ENCODE measurements around the gene TNS1. TPM values are rescaled to one million over a fixed set of nuclear protein-coding genes. Genes with fewer than 3 reads are reported as not detected.

Gene TNS1
- total and polyA plus RNA-seq, 9 of the 15 experiments (the other 6 are each of a cell fraction or from before 2014, with no cell fraction given) = 0.13 to 2.7 (median 0.77) TPM

DNA sequence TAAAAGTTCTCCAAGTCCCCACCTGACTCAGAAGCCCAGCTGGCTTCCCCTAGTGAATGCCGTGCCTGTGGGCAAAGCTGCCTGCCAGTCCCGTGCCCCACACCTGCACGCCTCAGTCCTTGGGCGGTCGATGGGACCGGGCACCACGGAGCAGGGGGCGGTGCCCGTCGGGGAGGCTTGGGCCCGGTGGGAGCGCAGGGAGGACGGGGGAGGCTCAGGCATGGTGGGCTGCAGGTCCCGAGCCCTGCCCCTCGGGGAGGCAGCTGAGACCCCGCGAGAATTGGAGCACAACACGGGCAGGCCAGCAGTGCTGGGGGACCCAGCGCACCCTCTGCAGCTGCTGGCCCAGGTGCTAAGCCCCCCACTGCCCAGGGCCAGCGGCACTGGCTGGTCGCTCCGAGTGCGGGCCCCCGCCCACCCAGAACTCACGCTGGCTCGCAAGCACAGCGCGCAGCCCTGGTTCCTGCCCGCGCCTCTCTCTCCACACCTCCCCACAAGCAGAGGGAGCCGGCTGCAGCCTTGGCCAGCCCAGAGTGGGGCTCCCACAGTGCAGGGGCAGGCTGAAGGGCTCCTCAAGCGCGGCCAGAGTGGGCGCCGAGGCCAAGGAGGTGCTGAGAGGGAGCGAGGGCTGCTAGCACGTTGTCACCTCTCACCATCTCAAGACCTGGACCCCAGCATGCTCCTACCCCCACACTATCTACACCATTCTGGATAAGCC lies 215.5 kb downstream of the TNS1 start:
- H4K20me1 ChIP-seq (replicated peaks; ENCODE audit: control insufficient read depth, insufficient read depth, low read length) = no peaks in the 10 kb centered on the region; the same call in 1 of the 2 replicates
- ATAC-seq = no peak
- ChIA-PET POLR2A (interaction anchor here (0.6 kb wide), 1 partner anchor 12 kb away, joined by 3 read pairs; no protein-coding TSS in a partner anchor), CTCF (ENCODE audit: low intra/inter-chr PET ratio) (no interaction called here)
- peaks cover 0 to 5% of the 10 kb centered on the region in 2 experiments; a peak in 3 of 5 replicates for H3K4me1 ChIP-seq (replicated peaks in 1 of 2; ENCODE audit: control insufficient read depth in 2 of 2, insufficient read depth in 2 of 2, low read length in 2 of 2)
- no peak overlapping the region for H3K9ac ChIP-seq (ENCODE audit: insufficient read depth in 1 of 2, low read depth in 2 of 2, low read length in 2 of 2)
- DNase-seq (ENCODE audit: extremely low read depth in 1 of 4, low spot score in 3 of 4) = no peak
- intact Hi-C loops (cut with micrococcal nuclease) (loop anchor here (10.0 kb wide), 1 partner anchor 277 kb away; the partner anchor contains the start of gene RUFY4), in situ Hi-C loops (cut with MboI) (loop anchor here (5.0 kb wide), 1 partner anchor 200 kb away; no protein-coding TSS in a partner anchor)
- H3K27ac ChIP-seq (ENCODE audit: extremely low read depth, low read depth, low read length) = no peak overlapping the region
- BruUV-seq (replicated peaks) = no TSS peak
- H3K4me2 ChIP-seq (ENCODE audit: insufficient read depth, low read length) = no peak overlapping the region
- H3K36me3 ChIP-seq (ENCODE audit: control insufficient read depth, insufficient read depth, low read length) = no peaks in the 10 kb centered on the region
- no peaks in the 10 kb centered on the region for H3K9me3 ChIP-seq (replicated peaks; ENCODE audit: control insufficient read depth, insufficient read depth, low read depth, low read length)
- 5% methylated on average over 16 of the region's 37 CpGs for WGBS (ENCODE audit: insufficient coverage, low coverage, missing lambda C conversion rate)
- no peak overlapping the region for H3K4me3 ChIP-seq
- H3K79me2 ChIP-seq (ENCODE audit: control insufficient read depth, insufficient read depth, low read length) = no peaks in the 10 kb centered on the region
- no peak overlapping the region for H2AFZ ChIP-seq (ENCODE audit: low read depth, low read length)
- no peaks in the 10 kb centered on the region for H3K27me3 ChIP-seq (ENCODE audit: control insufficient read depth in 2 of 2, insufficient read depth in 2 of 2, low read length in 2 of 2)
- FAIRE-seq = no peak
- no peaks in the 10 kb centered on the region for H3K9me1 ChIP-seq (ENCODE audit: control insufficient read depth, insufficient read depth, low read length)
- TF ChIP-seq EZH2 (IDR thresholded peaks at IDR 0.05; ENCODE audit: borderline replicate concordance, low read depth, low read length) (no peak), MCM2 (IDR thresholded peaks at IDR 0.05; ENCODE audit: low read depth) (no peak), IFI16 (CRISPR knock-in tag; IDR thresholded peaks at IDR 0.05) (no peak), HNRNPH1 (optimal IDR thresholded peaks at IDR 0.05; ENCODE audit: low read depth, low read length) (no peak), NELFE (IDR thresholded peaks at IDR 0.05; ENCODE audit: insufficient read depth, insufficient read length) (no peak), TCFL5 (CRISPR knock-in tag; conservative IDR thresholded peaks at IDR 0.05) (no peak), PHF20 (IDR thresholded peaks at IDR 0.05; ENCODE audit: partially characterized antibody) (no peak), ZNF696 (CRISPR knock-in tag; conservative IDR thresholded peaks at IDR 0.05) (no peak)
- TF ChIP-seq, protein P1, sequence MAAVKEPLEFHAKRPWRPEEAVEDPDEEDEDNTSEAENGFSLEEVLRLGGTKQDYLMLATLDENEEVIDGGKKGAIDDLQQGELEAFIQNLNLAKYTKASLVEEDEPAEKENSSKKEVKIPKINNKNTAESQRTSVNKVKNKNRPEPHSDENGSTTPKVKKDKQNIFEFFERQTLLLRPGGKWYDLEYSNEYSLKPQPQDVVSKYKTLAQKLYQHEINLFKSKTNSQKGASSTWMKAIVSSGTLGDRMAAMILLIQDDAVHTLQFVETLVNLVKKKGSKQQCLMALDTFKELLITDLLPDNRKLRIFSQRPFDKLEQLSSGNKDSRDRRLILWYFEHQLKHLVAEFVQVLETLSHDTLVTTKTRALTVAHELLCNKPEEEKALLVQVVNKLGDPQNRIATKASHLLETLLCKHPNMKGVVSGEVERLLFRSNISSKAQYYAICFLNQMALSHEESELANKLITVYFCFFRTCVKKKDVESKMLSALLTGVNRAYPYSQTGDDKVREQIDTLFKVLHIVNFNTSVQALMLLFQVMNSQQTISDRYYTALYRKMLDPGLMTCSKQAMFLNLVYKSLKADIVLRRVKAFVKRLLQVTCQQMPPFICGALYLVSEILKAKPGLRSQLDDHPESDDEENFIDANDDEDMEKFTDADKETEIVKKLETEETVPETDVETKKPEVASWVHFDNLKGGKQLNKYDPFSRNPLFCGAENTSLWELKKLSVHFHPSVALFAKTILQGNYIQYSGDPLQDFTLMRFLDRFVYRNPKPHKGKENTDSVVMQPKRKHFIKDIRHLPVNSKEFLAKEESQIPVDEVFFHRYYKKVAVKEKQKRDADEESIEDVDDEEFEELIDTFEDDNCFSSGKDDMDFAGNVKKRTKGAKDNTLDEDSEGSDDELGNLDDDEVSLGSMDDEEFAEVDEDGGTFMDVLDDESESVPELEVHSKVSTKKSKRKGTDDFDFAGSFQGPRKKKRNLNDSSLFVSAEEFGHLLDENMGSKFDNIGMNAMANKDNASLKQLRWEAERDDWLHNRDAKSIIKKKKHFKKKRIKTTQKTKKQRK (IDR thresholded peaks at IDR 0.05; ENCODE audit: borderline replicate concordance, low read depth, low read length) = no peak
- TF ChIP-seq, protein P2, sequence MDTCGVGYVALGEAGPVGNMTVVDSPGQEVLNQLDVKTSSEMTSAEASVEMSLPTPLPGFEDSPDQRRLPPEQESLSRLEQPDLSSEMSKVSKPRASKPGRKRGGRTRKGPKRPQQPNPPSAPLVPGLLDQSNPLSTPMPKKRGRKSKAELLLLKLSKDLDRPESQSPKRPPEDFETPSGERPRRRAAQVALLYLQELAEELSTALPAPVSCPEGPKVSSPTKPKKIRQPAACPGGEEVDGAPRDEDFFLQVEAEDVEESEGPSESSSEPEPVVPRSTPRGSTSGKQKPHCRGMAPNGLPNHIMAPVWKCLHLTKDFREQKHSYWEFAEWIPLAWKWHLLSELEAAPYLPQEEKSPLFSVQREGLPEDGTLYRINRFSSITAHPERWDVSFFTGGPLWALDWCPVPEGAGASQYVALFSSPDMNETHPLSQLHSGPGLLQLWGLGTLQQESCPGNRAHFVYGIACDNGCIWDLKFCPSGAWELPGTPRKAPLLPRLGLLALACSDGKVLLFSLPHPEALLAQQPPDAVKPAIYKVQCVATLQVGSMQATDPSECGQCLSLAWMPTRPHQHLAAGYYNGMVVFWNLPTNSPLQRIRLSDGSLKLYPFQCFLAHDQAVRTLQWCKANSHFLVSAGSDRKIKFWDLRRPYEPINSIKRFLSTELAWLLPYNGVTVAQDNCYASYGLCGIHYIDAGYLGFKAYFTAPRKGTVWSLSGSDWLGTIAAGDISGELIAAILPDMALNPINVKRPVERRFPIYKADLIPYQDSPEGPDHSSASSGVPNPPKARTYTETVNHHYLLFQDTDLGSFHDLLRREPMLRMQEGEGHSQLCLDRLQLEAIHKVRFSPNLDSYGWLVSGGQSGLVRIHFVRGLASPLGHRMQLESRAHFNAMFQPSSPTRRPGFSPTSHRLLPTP (IDR thresholded peaks at IDR 0.05; ENCODE audit: borderline replicate concordance, extremely low read depth, insufficient read length) = no peak
- TF ChIP-seq, protein P3, sequence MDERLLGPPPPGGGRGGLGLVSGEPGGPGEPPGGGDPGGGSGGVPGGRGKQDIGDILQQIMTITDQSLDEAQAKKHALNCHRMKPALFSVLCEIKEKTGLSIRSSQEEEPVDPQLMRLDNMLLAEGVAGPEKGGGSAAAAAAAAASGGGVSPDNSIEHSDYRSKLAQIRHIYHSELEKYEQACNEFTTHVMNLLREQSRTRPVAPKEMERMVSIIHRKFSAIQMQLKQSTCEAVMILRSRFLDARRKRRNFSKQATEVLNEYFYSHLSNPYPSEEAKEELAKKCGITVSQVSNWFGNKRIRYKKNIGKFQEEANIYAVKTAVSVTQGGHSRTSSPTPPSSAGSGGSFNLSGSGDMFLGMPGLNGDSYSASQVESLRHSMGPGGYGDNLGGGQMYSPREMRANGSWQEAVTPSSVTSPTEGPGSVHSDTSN (CRISPR knock-in tag; IDR thresholded peaks at IDR 0.05; ENCODE audit: low read depth) = no peak
- TF ChIP-seq, protein P3 (tag; conservative IDR thresholded peaks at IDR 0.05; ENCODE audit: low read depth) = no peak

Measured in K562 (cell line).